Thoracic aorta (tissue), 2 donors: Measurements from ENCODE around the gene MAPK4. TPM values are rescaled to one million over a fixed set of nuclear protein-coding genes. Genes with fewer than 3 reads are reported as not detected.

ENCODE experiments used
- ATAC-seq: fragments of 150-250 bp; one replicate; pipeline ENCODE4 v1.8.0; 2017; ENCODE audit warnings: low read depth; ENCODE audit not compliant: insufficient number of reproducible peaks, low FRiP score
- DNase-seq: peaks from one replicate; pipeline ENCODE4 v3.0.0-alpha.2; 2020; ENCODE audit warnings: low spot score
- H3K27ac ChIP-seq, 2 donors: fragments of 200-600 bp; sonication (generic); 1 replicate in 1 of 2; 2 replicates in 1 of 2; pipeline ENCODE4 v1.5.1; 2016; ENCODE audit warnings: mild to moderate bottlenecking in 2 of 2, moderate library complexity in 2 of 2
- H3K27me3 ChIP-seq: fragments of 200-600 bp; sonication (generic); replicated peaks from 2 replicates; pipeline ENCODE4 v1.6.0; 2016; ENCODE audit warnings: mild to moderate bottlenecking; ENCODE audit not compliant: insufficient read depth
- H3K36me3 ChIP-seq: fragments of 200-600 bp; sonication (generic); one replicate; pipeline ENCODE4 v1.5.1; 2016
- H3K4me1 ChIP-seq, 2 donors: fragments of 200-600 bp; sonication (generic); 1 replicate in 1 of 2; 2 replicates in 1 of 2; pipeline versions ENCODE4 v1.5.1 to v1.6.0; 2016; ENCODE audit warnings: low read depth in 2 of 2, mild to moderate bottlenecking in 1 of 2; ENCODE audit not compliant: control insufficient read depth in 1 of 2
- H3K4me3 ChIP-seq: fragments of 200-600 bp; sonication (generic); 2 replicates; pipeline ENCODE4 v1.5.1; 2016; ENCODE audit warnings: mild to moderate bottlenecking
- H3K9me3 ChIP-seq: fragments of 200-600 bp; sonication (generic); 2 replicates; pipeline ENCODE4 v1.5.1; 2016
- total RNA-seq, 2 donors: library from RNA; depleted of rRNA; stranded (reverse); fragments of >200 nt; gene quantifications; one replicate each; pipeline versions ENCODE4 v1.1.0 to v1.2.3, GENCODE V29; 2016
- TF ChIP-seq, protein P1 (sequence below): fragments of 200-600 bp; sonication (generic); IDR thresholded peaks from one replicate; pipeline ENCODE4 v1.5.1; 2019; ENCODE audit warnings: antibody characterized with exemption

Gene MAPK4
- total RNA-seq, 2 donors from 2014 or later, result 1.5 to 4.0 TPM

DNA sequence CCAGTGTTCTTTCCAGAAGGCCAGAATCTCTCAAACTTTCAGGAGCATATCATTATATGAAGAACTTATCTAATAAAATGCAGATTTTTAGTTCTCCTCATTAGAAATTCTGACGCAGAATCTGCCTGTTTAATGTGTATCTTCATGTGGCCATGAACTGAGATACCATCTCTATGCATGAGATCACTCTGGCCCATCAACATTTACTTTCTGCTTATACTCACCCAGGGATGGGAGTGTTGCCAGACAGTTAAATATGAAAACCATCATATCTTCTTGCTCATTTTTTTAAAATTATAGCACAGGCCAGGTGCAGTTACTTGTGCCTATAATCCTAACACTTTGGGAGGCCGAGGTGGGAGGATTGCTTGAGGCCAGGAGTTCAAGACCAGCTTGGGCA is 60.4 kb downstream of the MAPK4 start:
- H3K27ac ChIP-seq, result peak overlapping the region; percentile 17 to 55
- TF ChIP-seq, protein P1, sequence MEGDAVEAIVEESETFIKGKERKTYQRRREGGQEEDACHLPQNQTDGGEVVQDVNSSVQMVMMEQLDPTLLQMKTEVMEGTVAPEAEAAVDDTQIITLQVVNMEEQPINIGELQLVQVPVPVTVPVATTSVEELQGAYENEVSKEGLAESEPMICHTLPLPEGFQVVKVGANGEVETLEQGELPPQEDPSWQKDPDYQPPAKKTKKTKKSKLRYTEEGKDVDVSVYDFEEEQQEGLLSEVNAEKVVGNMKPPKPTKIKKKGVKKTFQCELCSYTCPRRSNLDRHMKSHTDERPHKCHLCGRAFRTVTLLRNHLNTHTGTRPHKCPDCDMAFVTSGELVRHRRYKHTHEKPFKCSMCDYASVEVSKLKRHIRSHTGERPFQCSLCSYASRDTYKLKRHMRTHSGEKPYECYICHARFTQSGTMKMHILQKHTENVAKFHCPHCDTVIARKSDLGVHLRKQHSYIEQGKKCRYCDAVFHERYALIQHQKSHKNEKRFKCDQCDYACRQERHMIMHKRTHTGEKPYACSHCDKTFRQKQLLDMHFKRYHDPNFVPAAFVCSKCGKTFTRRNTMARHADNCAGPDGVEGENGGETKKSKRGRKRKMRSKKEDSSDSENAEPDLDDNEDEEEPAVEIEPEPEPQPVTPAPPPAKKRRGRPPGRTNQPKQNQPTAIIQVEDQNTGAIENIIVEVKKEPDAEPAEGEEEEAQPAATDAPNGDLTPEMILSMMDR, result no peak
- H3K27me3 ChIP-seq, result no peaks in the 10 kb centered on the region
- H3K36me3 ChIP-seq, result no peaks in the 10 kb centered on the region
- ATAC-seq, result no peak
- H3K9me3 ChIP-seq, result no peaks in the 10 kb centered on the region
- no peak overlapping the region for H3K4me3 ChIP-seq
- H3K4me1 ChIP-seq, result peaks cover 8 to 52% of the 10 kb centered on the region in 2 donors
- no peak for DNase-seq

DNA sequence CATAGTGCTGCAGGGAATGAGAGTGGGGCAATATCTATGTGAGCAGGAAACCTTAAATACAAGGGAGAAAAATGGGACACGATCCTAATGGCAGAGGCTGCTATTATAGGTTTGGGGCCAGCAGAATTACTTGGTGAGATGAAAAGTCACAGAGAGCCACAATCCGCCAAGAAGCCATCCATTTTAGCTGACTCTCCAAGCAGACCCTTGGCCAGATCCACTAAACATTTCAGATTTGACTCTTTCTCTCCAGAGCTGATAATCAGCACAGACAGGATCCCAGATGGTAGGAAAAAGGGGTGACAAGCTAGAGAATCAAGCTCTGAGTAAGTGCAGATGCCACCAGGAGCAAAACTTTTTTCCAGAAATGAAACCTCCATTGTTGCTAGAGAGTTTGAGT is 61.5 kb downstream of the MAPK4 start:
- H3K27ac ChIP-seq, result peak overlapping the region; percentile 7 to 45
- H3K9me3 ChIP-seq, result no peaks in the 10 kb centered on the region
- no peaks in the 10 kb centered on the region for H3K27me3 ChIP-seq
- TF ChIP-seq, protein P1, result no peak
- H3K4me1 ChIP-seq, result peaks cover 8 to 52% of the 10 kb centered on the region in 2 donors
- no peak for DNase-seq
- H3K4me3 ChIP-seq, result no peak overlapping the region
- no peak for ATAC-seq
- H3K36me3 ChIP-seq, result no peaks in the 10 kb centered on the region

DNA sequence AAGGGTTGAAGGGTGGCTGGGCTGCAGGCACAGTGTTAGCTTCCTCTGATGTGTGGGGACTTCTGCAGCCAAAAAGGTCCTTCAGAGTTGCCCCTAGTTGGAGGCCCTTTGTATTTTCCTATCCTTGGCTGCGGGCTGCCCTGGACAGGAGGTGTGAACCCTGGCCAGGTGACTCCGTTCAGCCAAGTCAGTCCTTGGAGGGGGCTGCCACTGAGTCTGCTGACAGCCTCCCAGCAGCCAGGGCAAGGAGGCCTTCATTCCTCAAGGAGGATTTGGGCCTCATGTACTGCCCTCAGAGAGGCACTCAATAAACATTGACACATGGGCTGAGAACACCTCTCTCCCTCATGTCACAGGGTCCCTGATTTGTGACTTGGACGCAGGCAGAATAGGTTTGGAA is 62.4 kb downstream of the MAPK4 start:
- Histone ChIP-seq H3K27me3 (no peaks in the 10 kb centered on the region), H3K9me3 (no peaks in the 10 kb centered on the region), H3K27ac (no peak overlapping the region), H3K36me3 (no peaks in the 10 kb centered on the region), H3K4me1 (peaks cover 8 to 53% of the 10 kb centered on the region in 2 donors), H3K4me3 (no peak overlapping the region)
- no peak for DNase-seq
- no peak for ATAC-seq
- TF ChIP-seq, protein P1, result no peak

DNA sequence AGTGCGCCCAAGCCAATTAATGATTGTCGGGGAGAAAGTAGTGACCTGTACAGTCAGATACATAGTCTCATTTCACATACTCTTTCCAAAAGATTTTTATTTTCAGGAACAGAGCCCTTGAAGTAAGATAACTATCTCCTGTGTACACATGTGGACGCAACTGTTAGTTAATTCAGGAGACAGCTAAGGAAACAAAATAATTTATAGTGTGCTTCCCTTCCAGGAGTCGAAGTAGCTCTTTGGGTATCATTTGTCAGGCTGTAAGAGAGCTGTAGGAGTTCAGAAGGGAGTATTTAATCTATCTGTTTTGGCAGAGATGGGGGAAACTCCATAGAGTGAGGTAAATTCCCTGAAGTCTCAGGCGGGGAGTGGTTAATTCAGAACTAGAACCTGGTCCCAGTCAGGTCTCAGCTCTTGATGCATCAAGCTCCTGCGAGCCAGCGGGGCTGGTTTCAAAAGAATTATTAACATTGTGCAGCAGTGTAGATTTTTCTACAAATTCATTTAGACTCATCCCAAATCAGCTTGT is 63.0 kb downstream of the MAPK4 start:
- Histone ChIP-seq H3K4me1 (peaks cover 12 to 59% of the 10 kb centered on the region in 2 donors), H3K27ac (no peak overlapping the region), H3K9me3 (no peaks in the 10 kb centered on the region), H3K4me3 (no peak overlapping the region), H3K27me3 (no peaks in the 10 kb centered on the region), H3K36me3 (no peaks in the 10 kb centered on the region)
- DNase-seq (no peak), ATAC-seq (no peak)
- TF ChIP-seq, protein P1, result no peak

DNA sequence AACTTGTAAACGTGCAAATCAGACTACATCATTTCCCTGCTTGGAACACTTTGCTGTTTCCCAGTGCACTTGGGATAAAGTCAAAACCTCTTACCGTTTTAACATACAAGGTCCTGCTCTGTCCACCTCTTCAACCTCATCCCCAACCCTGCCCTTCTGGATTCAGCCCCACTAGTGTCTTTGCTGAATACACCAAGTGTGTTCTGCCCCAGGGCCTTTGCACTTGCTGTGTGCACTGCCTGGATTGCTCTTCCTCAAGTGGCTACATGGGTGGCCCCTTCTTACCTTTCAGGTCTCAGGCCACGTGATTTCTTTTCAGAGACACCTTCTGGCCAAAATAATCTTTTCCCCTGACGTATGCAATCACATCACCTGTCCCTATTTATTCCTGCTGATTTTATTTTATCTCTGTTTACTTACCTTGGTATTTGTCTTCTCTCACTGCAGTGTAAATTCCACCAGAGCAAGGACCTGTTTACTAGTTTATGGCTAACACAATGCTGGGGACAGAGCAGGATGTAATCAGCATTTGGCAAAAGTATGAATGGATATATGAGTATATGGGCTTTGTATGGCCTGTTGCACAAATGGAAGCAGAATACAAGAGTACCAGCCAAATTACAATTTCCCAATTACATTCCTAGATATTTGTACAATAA is 63.9 kb downstream of the MAPK4 start:
- no peak overlapping the region for H3K27ac ChIP-seq
- H3K27me3 ChIP-seq, result no peaks in the 10 kb centered on the region
- no peaks in the 10 kb centered on the region for H3K9me3 ChIP-seq
- H3K36me3 ChIP-seq, result no peaks in the 10 kb centered on the region
- peaks cover 21 to 66% of the 10 kb centered on the region in 2 donors for H3K4me1 ChIP-seq
- H3K4me3 ChIP-seq, result no peak overlapping the region
- TF ChIP-seq, protein P1, result no peak
- no peak for ATAC-seq
- no peak for DNase-seq
